CD4-positive, CD25-positive, alpha-beta regulatory T cell (primary cell): Measurements from ENCODE around the gene FKBP1B. TPM values are rescaled to one million over a fixed set of nuclear protein-coding genes. Genes with fewer than 3 reads are reported as not detected.
"Not testable (repeated sequence)": the region's sequence is repeated elsewhere in the genome, so short reads cannot be mapped to it uniquely, and the experiment has no call there.

ENCODE experiments used
- ATAC-seq, 2 donors: fragments of 150-1000 bp; cut with Tn5 transposase; one replicate each; pipeline ENCODE4 v1.10.0; 2021; ENCODE audit warnings: low read depth in 2 of 2, moderate number of reproducible peaks in 2 of 2, moderate library complexity in 1 of 2
- DNase-seq, 3 donors: peaks; one replicate each; pipeline versions ENCODE4 v3.0.0 to v3.0.0-alpha.2; 2012 to 2022; ENCODE audit warnings: mixed read lengths in 1 of 3
- H3K27ac ChIP-seq: one replicate; pipeline ENCODE4 v1.7.0; 2013; ENCODE audit warnings: mild to moderate bottlenecking, low read length; ENCODE audit not compliant: insufficient read depth, poor library complexity, severe bottlenecking
- H3K27me3 ChIP-seq: one replicate; pipeline ENCODE4 v1.7.0; 2013; ENCODE audit warnings: low read length; ENCODE audit not compliant: control insufficient read depth, insufficient read depth
- H3K36me3 ChIP-seq: one replicate; pipeline ENCODE4 v1.7.0; 2013; ENCODE audit warnings: mild to moderate bottlenecking, low read length, moderate library complexity; ENCODE audit not compliant: control insufficient read depth, insufficient read depth
- H3K4me1 ChIP-seq: 2 replicates; pipeline ENCODE4 v1.7.0; 2013; ENCODE audit warnings: mild to moderate bottlenecking, low read length; ENCODE audit not compliant: insufficient read depth, control insufficient read depth, poor library complexity, severe bottlenecking
- H3K4me3 ChIP-seq: one replicate; pipeline ENCODE4 v1.7.0; 2013; ENCODE audit warnings: low read depth, mild to moderate bottlenecking, low read length, moderate library complexity
- H3K9me3 ChIP-seq, 2 experiments: 1 replicate in 1 of 2; 2 replicates in 1 of 2; pipeline ENCODE4 v1.7.0; 2013; ENCODE audit warnings: low read length in 2 of 2, mild to moderate bottlenecking in 1 of 2, moderate library complexity in 1 of 2; ENCODE audit not compliant: control insufficient read depth in 2 of 2
- H3K27ac Mint-ChIP-seq, 3 donors: one replicate each; pipeline ENCODE4 v1.8.0; 2020 to 2022; ENCODE audit warnings: mild to moderate bottlenecking in 3 of 3, mixed read lengths in 3 of 3, moderate library complexity in 2 of 3
- H3K27me3 Mint-ChIP-seq: one replicate; pipeline ENCODE4 v1.8.0; 2022; ENCODE audit warnings: mild to moderate bottlenecking, mixed read lengths
- H3K36me3 Mint-ChIP-seq: one replicate; pipeline ENCODE4 v1.8.0; 2020; ENCODE audit warnings: mixed read lengths
- H3K4me1 Mint-ChIP-seq, 4 donors: one replicate each; pipeline ENCODE4 v1.8.0; 2020 to 2022; ENCODE audit warnings: mixed read lengths in 4 of 4, mild to moderate bottlenecking in 1 of 4
- H3K4me3 Mint-ChIP-seq, 4 donors: one replicate each; pipeline ENCODE4 v1.8.0; 2020 to 2022; ENCODE audit warnings: mild to moderate bottlenecking in 4 of 4, mixed read lengths in 4 of 4, moderate library complexity in 3 of 4
- H3K9me3 Mint-ChIP-seq, 7 donors: one replicate each; pipeline ENCODE4 v1.8.0; 2020 to 2022; ENCODE audit warnings: mixed read lengths in 7 of 7, mild to moderate bottlenecking in 3 of 7, moderate library complexity in 2 of 7
- polyA plus RNA-seq, 4 donors: library from polyadenylated mRNA; unstranded; fragments of 300-500 nt; fragmentation: Illumina TruSeq; gene quantifications; one replicate each; pipeline ENCODE4 v1.2.3, GENCODE V29; 2021
- total RNA-seq: library from RNA; stranded (reverse); gene quantifications from one replicate; pipeline ENCODE4 v1.2.3, GENCODE V29; 2022

FKBP1B gene
- total and polyA plus RNA-seq, 5 donors from 2014 or later, result 1.1 to 3.0 (median 1.2) TPM

DNA sequence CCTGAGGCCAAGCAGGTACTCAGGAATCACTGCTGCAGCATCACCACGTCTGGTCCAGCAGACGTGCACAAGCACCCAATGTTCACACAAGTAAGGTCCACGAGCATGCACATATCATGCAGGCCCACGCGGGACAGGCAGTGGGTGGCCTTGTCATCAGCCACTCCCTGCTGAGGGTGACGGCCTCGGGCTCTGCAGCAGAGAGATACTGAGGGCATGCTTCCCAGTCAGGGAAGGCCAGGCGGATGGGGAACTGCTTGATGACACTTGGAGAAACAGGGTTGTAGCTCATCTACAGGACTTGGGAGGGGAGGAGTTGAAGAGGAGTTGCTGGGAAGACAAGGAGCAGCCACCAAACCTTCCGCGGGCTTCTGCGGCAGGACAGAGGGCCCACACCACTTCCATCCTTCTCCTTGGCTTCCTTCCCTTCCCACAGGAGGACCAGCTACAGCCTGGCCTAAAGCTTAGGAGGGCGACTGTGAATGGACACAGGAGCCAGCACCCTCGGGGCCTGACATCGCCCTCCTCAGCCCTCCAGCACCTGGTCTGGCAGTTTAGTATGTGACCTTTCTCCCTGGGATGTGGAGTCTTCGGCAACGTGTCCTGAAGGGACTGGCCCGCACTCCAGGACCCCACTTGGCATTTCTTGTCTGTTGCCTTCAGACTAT lies 24.4 kb upstream of the FKBP1B start:
- Mint-ChIP-seq H3K27ac (peak overlapping the region in 1 of 3 donors; percentile 39), H3K4me1 (peaks cover 0 to 13% (median 4%) of the 10 kb centered on the region in 4 donors), H3K27me3 (no peaks in the 10 kb centered on the region), H3K4me3 (no peak overlapping the region), H3K9me3 (no peaks in the 10 kb centered on the region), H3K36me3 (peaks cover 48% of the 10 kb centered on the region)
- Histone ChIP-seq H3K27ac (no peak overlapping the region), H3K27me3 (no peaks in the 10 kb centered on the region), H3K9me3 (no peaks in the 10 kb centered on the region), H3K4me3 (no peak overlapping the region), H3K4me1 (no peaks in the 10 kb centered on the region), H3K36me3 (peaks cover 29% of the 10 kb centered on the region)
- no peak for DNase-seq
- no peak for ATAC-seq

DNA sequence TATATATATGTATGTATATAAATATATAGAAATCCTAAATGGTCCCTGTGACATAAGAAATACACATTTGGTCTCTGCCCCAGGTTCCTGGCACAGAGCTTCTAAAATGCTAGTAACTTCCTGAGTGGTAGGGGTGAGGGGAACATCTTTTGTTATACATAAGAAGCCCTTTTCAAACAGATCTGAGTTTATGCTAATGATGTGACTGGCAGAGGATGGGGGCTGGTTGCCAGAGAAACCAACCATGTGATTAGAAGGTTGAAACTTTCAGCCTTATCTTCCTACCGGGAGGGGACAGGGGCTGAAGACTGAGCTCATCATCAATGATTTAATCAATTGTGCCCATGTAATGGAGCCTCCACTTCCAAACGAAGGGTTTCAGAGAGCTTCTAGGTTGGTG lies 23.3 kb upstream of the FKBP1B start:
- Mint-ChIP-seq H3K36me3 (peaks cover 55% of the 10 kb centered on the region), H3K4me3 (no peak overlapping the region), H3K27me3 (no peaks in the 10 kb centered on the region), H3K27ac (peak overlapping the region in 1 of 3 donors; percentile 12), H3K9me3 (no peaks in the 10 kb centered on the region), H3K4me1 (peaks cover 0 to 13% (median 4%) of the 10 kb centered on the region in 4 donors)
- no peaks in the 10 kb centered on the region for H3K9me3 ChIP-seq
- no peaks in the 10 kb centered on the region for H3K27me3 ChIP-seq
- H3K36me3 ChIP-seq, result peaks cover 40% of the 10 kb centered on the region
- no peak overlapping the region for H3K4me3 ChIP-seq
- H3K27ac ChIP-seq, result no peak overlapping the region
- no peaks in the 10 kb centered on the region for H3K4me1 ChIP-seq
- DNase-seq (no peak), ATAC-seq (no peak)

DNA sequence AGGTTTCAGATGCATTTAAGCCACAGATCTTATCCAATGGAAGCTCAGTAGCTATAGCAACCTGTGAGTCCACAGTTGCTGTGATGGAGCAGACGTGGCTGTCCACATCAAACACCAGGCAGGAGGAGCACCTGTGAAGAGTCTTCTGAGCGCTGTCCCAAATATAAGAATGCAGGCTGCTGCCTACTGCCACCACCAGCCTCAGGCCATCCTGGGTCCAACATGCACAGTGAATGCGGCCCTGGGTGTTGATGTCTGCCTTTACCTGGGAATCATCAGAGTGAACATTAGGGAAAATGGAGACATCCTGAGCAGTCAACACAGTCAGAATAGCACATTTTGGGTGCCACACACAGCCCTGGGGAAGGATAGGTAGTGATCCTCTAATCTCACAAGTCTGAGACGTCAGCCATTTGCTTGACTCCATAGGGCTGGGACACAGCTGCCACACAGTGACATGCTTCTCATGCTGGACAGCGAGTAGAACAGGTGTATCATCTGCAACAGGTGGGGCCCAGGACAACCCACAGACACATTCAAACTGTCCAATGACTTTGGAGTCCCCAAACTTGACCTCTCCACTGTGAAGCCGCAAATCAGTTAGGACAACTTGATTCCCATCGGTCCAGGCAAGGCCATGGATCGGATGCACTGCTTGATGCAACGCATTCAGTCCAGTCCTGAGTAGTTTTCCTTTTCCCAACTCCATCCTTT lies 10.6 kb upstream of the FKBP1B start:
- H3K27me3 ChIP-seq, result no peaks in the 10 kb centered on the region
- H3K4me1 Mint-ChIP-seq, result peaks cover 14 to 26% (median 21%) of the 10 kb centered on the region in 4 donors
- peaks cover 5% of the 10 kb centered on the region for H3K4me1 ChIP-seq
- ATAC-seq, result no peak
- H3K9me3 ChIP-seq, result no peaks in the 10 kb centered on the region
- H3K27ac Mint-ChIP-seq, result no peak overlapping the region
- DNase-seq, result no peak
- no peak overlapping the region for H3K4me3 ChIP-seq
- H3K36me3 ChIP-seq, result peaks cover 26% of the 10 kb centered on the region
- no peak overlapping the region for H3K4me3 Mint-ChIP-seq
- peaks cover 39% of the 10 kb centered on the region for H3K36me3 Mint-ChIP-seq
- H3K27me3 Mint-ChIP-seq, result no peaks in the 10 kb centered on the region
- no peaks in the 10 kb centered on the region for H3K9me3 Mint-ChIP-seq
- no peak overlapping the region for H3K27ac ChIP-seq

DNA sequence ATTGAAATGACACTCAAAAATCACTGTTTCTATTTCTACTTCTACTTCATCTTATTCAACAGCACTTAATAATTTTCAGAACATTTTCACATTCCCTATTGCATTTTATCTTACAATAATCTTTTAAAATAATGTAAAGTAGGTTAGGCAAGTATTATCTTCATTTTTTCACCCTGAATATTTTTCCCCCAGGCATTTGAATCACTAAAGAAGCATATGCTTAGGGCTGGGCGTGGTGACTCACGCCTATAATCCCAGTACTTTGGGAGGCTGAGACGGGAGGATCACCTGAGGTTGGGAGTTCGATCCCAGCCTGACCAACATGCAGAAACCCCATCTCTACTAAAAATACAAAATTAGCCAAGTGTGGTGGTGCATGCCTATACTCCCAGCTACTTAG lies 9.0 kb upstream of the FKBP1B start:
- H3K36me3 Mint-ChIP-seq, result peaks cover 36% of the 10 kb centered on the region
- peaks cover 26% of the 10 kb centered on the region for H3K36me3 ChIP-seq
- no peaks in the 10 kb centered on the region for H3K9me3 ChIP-seq
- no peaks in the 10 kb centered on the region for H3K27me3 ChIP-seq
- no peaks in the 10 kb centered on the region for H3K9me3 Mint-ChIP-seq
- ATAC-seq, result no peak
- H3K4me3 ChIP-seq, result no peak overlapping the region
- no peak overlapping the region for H3K27ac Mint-ChIP-seq
- H3K4me1 ChIP-seq, result peaks cover 5% of the 10 kb centered on the region
- H3K27ac ChIP-seq, result no peak overlapping the region
- no peak overlapping the region for H3K4me3 Mint-ChIP-seq
- DNase-seq, result no peak
- H3K27me3 Mint-ChIP-seq, result no peaks in the 10 kb centered on the region
- peaks cover 17 to 28% (median 21%) of the 10 kb centered on the region in 4 donors for H3K4me1 Mint-ChIP-seq

DNA sequence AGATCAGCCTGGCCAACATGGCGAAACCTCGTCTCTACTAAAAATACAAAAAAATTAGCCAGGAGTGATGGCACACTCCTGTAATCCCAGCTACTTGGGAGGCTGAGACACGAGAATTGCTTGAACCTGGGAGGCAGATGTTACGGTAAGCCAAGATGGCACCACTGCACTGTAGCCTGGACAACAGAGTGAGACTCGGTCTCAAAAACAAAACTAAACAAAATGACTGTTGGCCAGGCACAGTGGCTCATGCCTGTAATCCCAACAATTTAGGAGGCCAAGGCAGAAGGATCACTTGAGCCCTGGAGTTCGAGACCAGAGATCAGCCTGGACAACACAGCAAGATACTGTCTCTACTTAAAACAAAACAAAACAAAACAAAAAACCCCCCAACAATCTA lies 6.4 kb upstream of the FKBP1B start:
- DNase-seq, H3K27me3 ChIP-seq, H3K27me3 Mint-ChIP-seq, H3K4me1 ChIP-seq, H3K9me3 ChIP-seq, H3K4me3 ChIP-seq, H3K27ac ChIP-seq, H3K4me3 Mint-ChIP-seq, H3K9me3 Mint-ChIP-seq, ATAC-seq, H3K27ac Mint-ChIP-seq: not testable (repeated sequence)
- H3K36me3 ChIP-seq, result peaks cover 13% of the 10 kb centered on the region
- Mint-ChIP-seq H3K4me1 (peaks cover 17 to 31% (median 20%) of the 10 kb centered on the region in 4 donors), H3K36me3 (peaks cover 22% of the 10 kb centered on the region)

DNA sequence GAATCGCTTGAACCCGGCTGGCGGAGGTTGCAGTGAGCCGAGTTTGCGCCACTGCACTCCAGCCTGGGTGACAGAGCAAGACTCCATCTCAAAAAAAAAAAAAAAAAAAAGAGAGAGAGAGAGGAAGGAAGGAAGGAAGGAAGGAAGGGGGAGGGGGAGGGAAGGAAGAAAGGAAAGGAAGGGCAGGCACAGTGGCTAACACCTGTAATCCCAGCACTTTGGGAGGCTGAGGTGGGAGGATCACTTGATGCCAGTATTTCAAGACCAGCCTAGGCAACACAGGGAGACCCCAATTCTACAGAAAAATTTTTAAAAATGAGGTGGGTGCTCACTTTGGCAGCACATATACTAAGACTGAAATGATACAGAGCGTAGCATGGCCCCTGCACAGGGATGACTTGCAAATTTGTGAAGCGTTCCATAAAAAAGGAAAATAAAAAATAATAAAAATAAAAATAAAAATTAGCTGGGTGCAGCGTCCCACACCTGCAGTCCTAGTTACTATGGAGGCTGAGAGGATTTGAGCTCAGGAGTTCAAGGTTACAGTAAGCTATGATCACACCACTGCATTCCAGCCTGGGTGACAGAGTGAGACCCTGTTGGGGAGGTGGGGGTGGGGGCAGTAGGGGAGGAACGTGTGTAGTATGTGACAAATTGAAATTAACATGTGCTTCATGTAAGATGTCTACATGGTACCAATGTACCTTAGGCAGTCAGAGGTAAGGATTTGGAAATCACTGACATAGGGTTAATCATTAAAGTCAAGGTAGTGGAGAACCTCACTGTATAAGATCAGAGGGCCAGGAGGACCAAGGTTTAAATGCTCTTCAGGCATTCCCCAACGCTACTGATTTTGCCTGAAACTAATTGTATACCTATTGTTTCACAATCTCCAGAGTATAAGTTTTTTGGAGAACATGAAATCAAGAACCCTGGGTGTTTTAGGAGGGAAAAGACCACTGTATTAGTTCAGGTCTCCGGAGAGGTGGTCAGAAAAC lies 3.7 kb upstream of the FKBP1B start:
- peaks cover 10% of the 10 kb centered on the region for H3K27me3 Mint-ChIP-seq
- H3K36me3 Mint-ChIP-seq, result peaks cover 4% of the 10 kb centered on the region
- peaks cover 28% of the 10 kb centered on the region for H3K4me1 ChIP-seq
- H3K4me3 ChIP-seq, result peak overlapping the region; percentile 94
- H3K27ac Mint-ChIP-seq, result peak overlapping the region in 1 of 3 donors; percentile 48
- peaks cover 11% of the 10 kb centered on the region for H3K27me3 ChIP-seq
- no peak overlapping the region for H3K27ac ChIP-seq
- H3K36me3 ChIP-seq, result no peaks in the 10 kb centered on the region
- ATAC-seq, result no peak
- no peaks in the 10 kb centered on the region for H3K9me3 ChIP-seq
- H3K4me1 Mint-ChIP-seq, result peaks cover 16 to 36% (median 18%) of the 10 kb centered on the region in 4 donors
- peak overlapping the region; percentile 90 to 100 (median 95) for H3K4me3 Mint-ChIP-seq
- H3K9me3 Mint-ChIP-seq, result no peaks in the 10 kb centered on the region
- DNase-seq, result no peak

DNA sequence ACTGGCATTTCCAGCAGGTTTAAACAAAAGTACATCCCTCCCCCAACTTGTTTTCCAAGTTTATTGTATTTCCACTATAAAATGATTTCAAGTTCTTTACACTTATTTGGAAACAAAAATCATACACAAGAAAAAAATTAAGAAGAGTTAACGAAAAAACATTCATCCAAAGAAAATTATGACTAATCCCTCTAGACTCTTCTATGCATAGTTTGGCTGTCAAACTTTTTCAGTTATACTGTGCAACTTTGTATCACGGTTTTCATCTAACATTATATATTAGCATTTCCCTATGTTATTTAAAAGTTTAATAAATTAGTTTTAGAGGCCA lies 3.0 kb upstream of the FKBP1B start:
- H3K27ac Mint-ChIP-seq, result peak overlapping the region in 1 of 3 donors; percentile 95

More for the DNA sequence above, 3.0 kb upstream of the FKBP1B start:
- Histone ChIP-seq H3K4me1 (peaks cover 28% of the 10 kb centered on the region), H3K4me3 (peak overlapping the region; percentile 94), H3K27me3 (peaks cover 15% of the 10 kb centered on the region), H3K36me3 (no peaks in the 10 kb centered on the region), H3K9me3 (no peaks in the 10 kb centered on the region), H3K27ac (no peak overlapping the region)
- Mint-ChIP-seq H3K4me1 (peaks cover 16 to 34% (median 18%) of the 10 kb centered on the region in 4 donors), H3K9me3 (no peaks in the 10 kb centered on the region), H3K36me3 (peaks cover 4% of the 10 kb centered on the region), H3K4me3 (peak overlapping the region; percentile 90 to 100 (median 95)), H3K27me3 (peaks cover 10% of the 10 kb centered on the region)
- DNase-seq, result no peak
- ATAC-seq, result no peak
